ENCODE data around the gene DHX8. TPM values are rescaled to one million over a fixed set of nuclear protein-coding genes. Genes with fewer than 3 reads are reported as not detected.

DHX8 gene
- total RNA-seq, 1 experiment from 2014 or later = 53.5 TPM

- ChIA-PET CTCF (no interaction called here), POLR2A (no interaction called here), RAD21 (ENCODE audit: low non-redundant PET in 1 of 2, low total read pairs in 2 of 2, uncharacterized antibody in 2 of 2, unreplicated experiment in 2 of 2) (no interaction called here)
- intact Hi-C loops (cut with micrococcal nuclease) = no loop called here
- TF ChIP-seq POLR2A (IDR thresholded peaks at IDR 0.05; ENCODE audit: borderline replicate concordance, extremely low read depth, insufficient read depth, insufficient read length) = no peak
- TF ChIP-seq SIN3A (IDR thresholded peaks at IDR 0.05; ENCODE audit: low read depth) = no peak
- TF ChIP-seq EGR1 (IDR thresholded peaks at IDR 0.05; ENCODE audit: low read depth) = no peak
- TF ChIP-seq, protein P1, sequence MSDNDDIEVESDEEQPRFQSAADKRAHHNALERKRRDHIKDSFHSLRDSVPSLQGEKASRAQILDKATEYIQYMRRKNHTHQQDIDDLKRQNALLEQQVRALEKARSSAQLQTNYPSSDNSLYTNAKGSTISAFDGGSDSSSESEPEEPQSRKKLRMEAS (IDR thresholded peaks at IDR 0.05) = no peak
- no peak for TF ChIP-seq RAD21 (IDR thresholded peaks at IDR 0.05; ENCODE audit: low read depth)
- TF ChIP-seq TCF7L2 (IDR thresholded peaks at IDR 0.05; ENCODE audit: borderline replicate concordance, extremely low read depth, insufficient read depth, insufficient read length) = no peak
- TF ChIP-seq ATF3 (IDR thresholded peaks at IDR 0.05) = no peak
- TF ChIP-seq EZH2 (IDR thresholded peaks at IDR 0.05) = no peak
- TF ChIP-seq REST (IDR thresholded peaks at IDR 0.05; ENCODE audit: low read depth) = no peak
- TF ChIP-seq SP1 (IDR thresholded peaks at IDR 0.05; ENCODE audit: low read depth) = no peak
- TF ChIP-seq YY1 (IDR thresholded peaks at IDR 0.05; ENCODE audit: extremely low read depth, insufficient replicate concordance, low read depth, low read length) = no peak
- no peak for TF ChIP-seq JUND (IDR thresholded peaks at IDR 0.05)
- TF ChIP-seq, protein P2, sequence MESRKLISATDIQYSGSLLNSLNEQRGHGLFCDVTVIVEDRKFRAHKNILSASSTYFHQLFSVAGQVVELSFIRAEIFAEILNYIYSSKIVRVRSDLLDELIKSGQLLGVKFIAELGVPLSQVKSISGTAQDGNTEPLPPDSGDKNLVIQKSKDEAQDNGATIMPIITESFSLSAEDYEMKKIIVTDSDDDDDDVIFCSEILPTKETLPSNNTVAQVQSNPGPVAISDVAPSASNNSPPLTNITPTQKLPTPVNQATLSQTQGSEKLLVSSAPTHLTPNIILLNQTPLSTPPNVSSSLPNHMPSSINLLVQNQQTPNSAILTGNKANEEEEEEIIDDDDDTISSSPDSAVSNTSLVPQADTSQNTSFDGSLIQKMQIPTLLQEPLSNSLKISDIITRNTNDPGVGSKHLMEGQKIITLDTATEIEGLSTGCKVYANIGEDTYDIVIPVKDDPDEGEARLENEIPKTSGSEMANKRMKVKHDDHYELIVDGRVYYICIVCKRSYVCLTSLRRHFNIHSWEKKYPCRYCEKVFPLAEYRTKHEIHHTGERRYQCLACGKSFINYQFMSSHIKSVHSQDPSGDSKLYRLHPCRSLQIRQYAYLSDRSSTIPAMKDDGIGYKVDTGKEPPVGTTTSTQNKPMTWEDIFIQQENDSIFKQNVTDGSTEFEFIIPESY (IDR thresholded peaks at IDR 0.05; ENCODE audit: extremely low read depth, insufficient replicate concordance, low read length) = no peak
- TF ChIP-seq SRF (IDR thresholded peaks at IDR 0.05; ENCODE audit: low read depth) = no peak
- TF ChIP-seq ZFX (IDR thresholded peaks at IDR 0.05) = no peak
- no peak for TF ChIP-seq ELF1 (IDR thresholded peaks at IDR 0.05; ENCODE audit: borderline replicate concordance, low read depth)
- TF ChIP-seq CBX3 (IDR thresholded peaks at IDR 0.05; ENCODE audit: low read depth) = no peak
- TF ChIP-seq EZH2phosphoT487 (IDR thresholded peaks at IDR 0.05; ENCODE audit: borderline replicate concordance) = no peak
- TF ChIP-seq, protein P3, sequence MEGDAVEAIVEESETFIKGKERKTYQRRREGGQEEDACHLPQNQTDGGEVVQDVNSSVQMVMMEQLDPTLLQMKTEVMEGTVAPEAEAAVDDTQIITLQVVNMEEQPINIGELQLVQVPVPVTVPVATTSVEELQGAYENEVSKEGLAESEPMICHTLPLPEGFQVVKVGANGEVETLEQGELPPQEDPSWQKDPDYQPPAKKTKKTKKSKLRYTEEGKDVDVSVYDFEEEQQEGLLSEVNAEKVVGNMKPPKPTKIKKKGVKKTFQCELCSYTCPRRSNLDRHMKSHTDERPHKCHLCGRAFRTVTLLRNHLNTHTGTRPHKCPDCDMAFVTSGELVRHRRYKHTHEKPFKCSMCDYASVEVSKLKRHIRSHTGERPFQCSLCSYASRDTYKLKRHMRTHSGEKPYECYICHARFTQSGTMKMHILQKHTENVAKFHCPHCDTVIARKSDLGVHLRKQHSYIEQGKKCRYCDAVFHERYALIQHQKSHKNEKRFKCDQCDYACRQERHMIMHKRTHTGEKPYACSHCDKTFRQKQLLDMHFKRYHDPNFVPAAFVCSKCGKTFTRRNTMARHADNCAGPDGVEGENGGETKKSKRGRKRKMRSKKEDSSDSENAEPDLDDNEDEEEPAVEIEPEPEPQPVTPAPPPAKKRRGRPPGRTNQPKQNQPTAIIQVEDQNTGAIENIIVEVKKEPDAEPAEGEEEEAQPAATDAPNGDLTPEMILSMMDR (IDR thresholded peaks at IDR 0.05 in 2 of 3, conservative IDR thresholded peaks at IDR 0.05 in 1 of 3; ENCODE audit: borderline replicate concordance in 1 of 3, insufficient read depth in 1 of 3, low read depth in 2 of 3, low read length in 2 of 3) = no peak
- Histone ChIP-seq H3K79me2 (ENCODE audit: insufficient read depth, low read length) (no peaks in the 10 kb centered on the region), H3K9me2 (ENCODE audit: insufficient read depth) (no peaks in the 10 kb centered on the region), H3K4me3 (replicated peaks in 1 of 2; ENCODE audit: low read depth in 1 of 2, low read length in 2 of 2) (no peak overlapping the region), H3K36me3 (ENCODE audit: control insufficient read depth in 1 of 2, insufficient read depth in 2 of 2, low read length in 2 of 2) (no peaks in the 10 kb centered on the region), H2AFZ (ENCODE audit: low read depth, low read length, poor library complexity, severe bottlenecking) (peak overlapping the region; percentile 32), H3K4me2 (ENCODE audit: low read length) (no peak overlapping the region), H4K20me1 (ENCODE audit: insufficient read depth) (no peaks in the 10 kb centered on the region), H3K9me3 (ENCODE audit: control insufficient read depth in 1 of 2, insufficient read depth in 1 of 2, low read depth in 1 of 2, low read length in 2 of 2) (no peaks in the 10 kb centered on the region), H3K27me3 (ENCODE audit: insufficient read depth, low read length) (no peaks in the 10 kb centered on the region), H3K9ac (ENCODE audit: low read length) (no peak overlapping the region), H3K4me1 (ENCODE audit: control insufficient read depth in 1 of 2, insufficient read depth in 2 of 2, low read length in 2 of 2) (peaks cover 24 to 27% of the 10 kb centered on the region in 2 experiments), H3K27ac (ENCODE audit: low read depth, low read length) (no peak overlapping the region)
- ATAC-seq (no peak), DNase-seq (ENCODE audit: low read depth, low spot score) (no peak)
- BruUV-seq (replicated peaks) = no TSS peak
These were observed 44.7 kb upstream of the DHX8 start for GRCh38 chr17:43439041-43439440.

Measured in HCT116 (cell line).